ENCODE measurements around the gene RIPK3.

RIPK3 gene

GRCh38 chr14:24316597-24316950, 23.2 kb downstream of the RIPK3 start:
- FAIRE-seq: no peak

GRCh38 chr14:24315807-24316596, 23.8 kb downstream of the RIPK3 start:
- no peak for FAIRE-seq

GRCh38 chr14:24315243-24315806, 24.5 kb downstream of the RIPK3 start:
- no peak for FAIRE-seq

- no peak for FAIRE-seq
Observed at GRCh38 chr14:24314377-24315193, 25.2 kb downstream of the RIPK3 start.

GRCh38 chr14:24313913-24314312, 25.9 kb downstream of the RIPK3 start:
- FAIRE-seq: no peak

GRCh38 chr14:24312736-24313507, 26.9 kb downstream of the RIPK3 start:
- no peak for FAIRE-seq

GRCh38 chr14:24311837-24312615, 27.8 kb downstream of the RIPK3 start:
- FAIRE-seq: no peak

- no peak for FAIRE-seq
Observed at GRCh38 chr14:24310646-24311604, 28.9 kb downstream of the RIPK3 start, which contains the start of gene LTB4R. LTB4R (plus strand) TSS chr14:24311502; CDS start chr14:24315652, 4,150 bp downstream.

GRCh38 chr14:24310265-24310645, 29.5 kb downstream of the RIPK3 start:
- FAIRE-seq: no peak

- no peak for FAIRE-seq
Observed at GRCh38 chr14:24309538-24310264, 30.1 kb downstream of the RIPK3 start, which contains the start of gene LTB4R2. LTB4R2 (plus strand) TSS chr14:24310140; CDS start chr14:24310665, 525 bp downstream.

- no peak for FAIRE-seq
Observed at GRCh38 chr14:24308342-24309124, 31.3 kb downstream of the RIPK3 start.

GRCh38 chr14:24307575-24308341, 32.0 kb downstream of the RIPK3 start, which contains the start of gene CIDEB:
CIDEB (minus strand) TSS chr14:24307977; CDS start chr14:24307858, 119 bp downstream.
- no peak for FAIRE-seq

GRCh38 chr14:24307156-24307574, 32.6 kb downstream of the RIPK3 start:
- no peak for FAIRE-seq

- FAIRE-seq: no peak
Observed at GRCh38 chr14:24304019-24304387, 35.8 kb downstream of the RIPK3 start.

GRCh38 chr14:24300326-24300980, 39.3 kb downstream of the RIPK3 start:
- FAIRE-seq: no peak

- no peak for FAIRE-seq
Observed at GRCh38 chr14:24299255-24300191, 40.3 kb downstream of the RIPK3 start, which contains the start of the genes DHRS1 and NOP9. DHRS1 (minus strand) TSS chr14:24299780; CDS start chr14:24299106, 674 bp downstream. NOP9 (plus strand) TSS chr14:24299850; CDS start chr14:24299955, 105 bp downstream.

Data from TTC549 (cell line).